GM19463 (cell line): Measurements from ENCODE around the gene RRAS2.
A peak's percentile ranks its signal among the peaks of the same experiment; 100 is the strongest.
"Not testable (repeated sequence)": the region's sequence is repeated elsewhere in the genome, so short reads cannot be mapped to it uniquely, and the experiment has no call there.

Experiments
- ATAC-seq: cut with Tn5 transposase; IDR thresholded peaks from one replicate; pipeline ENCODE4 v1.9.1; 2021; ENCODE audit warnings: mild to moderate bottlenecking, moderate library complexity; ENCODE audit not compliant: unreplicated experiment

Gene RRAS2

DNA sequence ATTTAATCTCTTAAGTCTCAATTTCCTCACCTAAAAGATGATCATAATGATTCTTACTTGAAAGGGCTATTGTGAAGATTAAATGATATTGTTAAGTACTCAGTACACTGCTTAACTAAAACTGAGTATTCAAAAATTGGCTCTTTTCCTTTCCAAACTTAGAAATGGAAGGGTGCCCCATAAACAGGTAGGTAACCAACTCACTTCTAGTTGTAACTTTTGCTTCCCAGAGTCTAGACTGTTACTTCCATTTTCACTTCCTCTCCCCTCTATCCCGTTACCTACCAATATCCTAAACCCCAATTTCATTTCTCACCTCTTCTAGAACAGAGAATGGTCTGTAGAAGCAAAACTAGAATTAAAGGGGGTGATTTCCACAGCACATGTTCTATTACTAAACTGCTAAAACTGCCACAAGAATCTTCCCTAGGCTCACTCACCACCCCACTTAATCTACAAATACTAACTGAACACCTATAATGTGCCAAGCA, 50.0 kb downstream of the RRAS2 start:
- peak; percentile 49 for ATAC-seq

DNA sequence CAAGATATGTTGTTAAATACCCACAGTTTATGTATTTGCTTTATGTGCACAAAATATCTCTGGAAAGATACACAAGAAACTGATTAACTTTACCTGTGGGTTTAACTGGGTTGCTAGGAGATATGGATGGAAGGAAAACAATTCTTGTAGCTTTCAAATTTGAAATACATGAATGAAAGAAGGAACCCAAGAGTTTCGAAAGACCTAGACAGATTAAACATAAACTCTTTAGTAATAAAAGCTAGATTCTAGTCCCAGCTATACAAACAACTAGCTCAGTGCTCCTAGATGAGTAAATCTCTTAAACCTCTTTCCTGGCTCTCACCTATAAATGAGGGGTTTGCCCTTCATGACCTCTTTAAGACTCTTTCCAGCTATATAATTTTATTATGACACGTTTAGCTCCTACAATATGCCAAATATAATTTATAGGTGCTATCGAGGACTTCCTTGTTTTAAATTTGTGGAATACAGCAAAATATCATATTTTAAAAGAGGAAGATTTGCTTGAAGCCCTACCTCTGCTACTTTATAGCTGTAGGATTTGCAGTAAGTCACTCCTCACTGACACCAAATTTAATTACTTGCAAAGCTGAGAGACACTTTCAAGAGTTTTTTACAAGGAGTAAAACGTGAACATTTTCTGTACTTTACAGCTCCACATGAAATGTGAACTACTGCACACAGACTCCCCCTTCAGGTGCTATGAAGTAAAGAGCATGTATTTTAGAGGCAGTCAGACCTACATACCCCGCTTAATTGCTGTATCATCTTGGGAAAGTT, 50.7 kb downstream of the RRAS2 start:
- no peak for ATAC-seq

DNA sequence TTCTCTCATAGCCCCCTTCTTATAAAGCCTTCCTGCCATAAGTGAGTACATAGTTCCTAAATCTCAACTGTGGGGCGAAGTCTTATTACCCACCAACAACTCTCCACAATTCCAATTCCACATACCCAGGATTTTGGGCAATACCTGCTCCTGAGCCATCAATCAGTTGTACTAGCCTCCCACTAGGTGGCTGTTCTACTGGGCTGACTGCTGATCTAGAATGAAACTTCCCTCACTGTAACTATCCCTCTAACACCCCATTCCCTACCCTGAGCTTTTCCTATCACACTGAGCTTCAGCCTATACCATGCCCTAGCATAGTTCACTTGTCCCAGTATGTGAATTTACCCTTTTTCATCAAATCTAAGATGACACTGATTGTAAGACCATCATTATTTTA, 52.5 kb downstream of the RRAS2 start:
- ATAC-seq, result no peak

DNA sequence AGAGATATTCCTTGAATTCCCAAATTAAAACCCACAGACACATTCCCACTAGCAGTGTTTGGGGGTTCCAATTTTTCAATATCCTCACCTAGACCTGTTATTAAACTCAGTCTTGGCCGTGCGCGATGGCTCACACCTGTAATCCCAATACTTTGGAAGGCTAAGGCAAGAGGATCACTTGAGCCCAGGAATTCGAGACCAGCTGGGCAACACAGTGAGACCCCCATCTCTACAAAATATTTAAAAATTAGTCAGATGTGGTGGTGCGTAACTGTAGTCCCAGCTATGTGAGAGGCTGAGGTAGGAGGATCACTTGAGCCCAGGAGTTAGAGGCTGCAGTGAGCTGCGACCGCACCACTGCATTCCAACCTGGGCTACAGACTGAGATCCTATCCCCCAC, 53.3 kb downstream of the RRAS2 start:
- ATAC-seq, result no peak

DNA sequence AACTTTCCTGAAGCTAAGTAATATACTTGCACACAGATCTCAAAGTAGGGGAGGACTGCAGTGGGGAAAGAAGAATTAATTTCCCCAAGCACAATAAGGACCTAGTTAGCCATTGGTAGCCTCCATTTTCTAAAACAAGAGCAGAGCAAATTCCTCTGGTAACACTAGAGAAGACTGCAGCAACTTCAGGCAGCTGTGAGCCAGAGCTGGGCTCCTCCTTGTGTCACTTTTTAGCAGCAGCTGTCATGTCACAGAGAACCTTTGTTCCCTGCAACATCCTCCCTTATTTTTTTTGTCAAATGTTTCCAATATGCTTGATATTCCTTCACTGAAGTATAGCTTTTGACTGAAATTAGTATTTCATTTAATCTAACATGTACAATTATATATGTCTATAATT, 54.4 kb downstream of the RRAS2 start:
- ATAC-seq, result no peak

DNA sequence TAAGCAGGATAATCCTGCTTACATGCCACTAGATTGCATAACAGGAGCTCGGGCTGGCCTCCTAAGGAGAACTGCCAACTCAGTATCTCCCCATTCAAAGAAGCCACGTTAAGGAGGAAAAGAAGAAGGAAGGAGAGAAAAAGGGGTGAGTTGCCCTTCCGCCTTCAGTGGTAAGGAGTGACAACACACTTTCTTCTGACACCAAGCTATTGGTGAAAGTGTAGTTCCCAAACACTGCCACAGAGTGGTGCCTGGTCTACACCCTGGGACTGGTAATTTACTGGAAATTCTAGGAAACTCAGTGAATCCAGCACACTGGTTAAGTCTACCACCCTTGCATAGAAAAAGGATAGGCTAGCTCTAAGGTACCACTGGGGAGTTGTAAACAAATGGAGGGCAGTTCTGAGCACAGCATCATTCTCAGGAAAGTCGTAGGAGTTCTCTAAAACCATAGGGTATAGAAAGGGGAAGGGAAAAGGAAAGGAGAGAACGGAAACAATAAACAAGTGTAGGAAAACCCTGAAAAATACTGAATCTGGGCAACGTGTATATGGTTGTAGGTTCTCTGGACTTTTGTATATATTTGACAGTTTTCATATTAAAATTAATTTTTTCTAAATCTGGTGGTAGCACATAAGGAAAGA, 58.2 kb downstream of the RRAS2 start:
- peak; percentile 86 for ATAC-seq

DNA sequence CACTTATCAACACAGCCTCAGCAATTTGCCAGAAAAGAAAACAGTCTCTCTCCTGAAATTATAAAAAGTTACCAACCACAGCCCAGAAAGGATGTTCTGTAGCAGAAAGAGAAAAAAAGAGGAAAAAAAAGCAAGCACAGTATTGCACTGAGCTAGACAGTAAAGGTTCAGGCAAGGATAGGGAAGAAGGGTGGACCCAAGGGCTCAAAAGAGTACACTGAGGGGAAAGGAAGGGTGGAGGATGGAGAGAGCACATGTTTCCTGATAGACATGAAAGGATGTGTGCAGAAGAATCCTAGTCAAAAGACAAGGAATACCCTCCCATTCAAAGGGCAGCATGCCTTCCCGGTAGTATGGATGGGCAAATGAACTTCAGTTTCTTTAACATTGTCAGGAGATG, 59.1 kb downstream of the RRAS2 start:
- ATAC-seq, result no peak

DNA sequence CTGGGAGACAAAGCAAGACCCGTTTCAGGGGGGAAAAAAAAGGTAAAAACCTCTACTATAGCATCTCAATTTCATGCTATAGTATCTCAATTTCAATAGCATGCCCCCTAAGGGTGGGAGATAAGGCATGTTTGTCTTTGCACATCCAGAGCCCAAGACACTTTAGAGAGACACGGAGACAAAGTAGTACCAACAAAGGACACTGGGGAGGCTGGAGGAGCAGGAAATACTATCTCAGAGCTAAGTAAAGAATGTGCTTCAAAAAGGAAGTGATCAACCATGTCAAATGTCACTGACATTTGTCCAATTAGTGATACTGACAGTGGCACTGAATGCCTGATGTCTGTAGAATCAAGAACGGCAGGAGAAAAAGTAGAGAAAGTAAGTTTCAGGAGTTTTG, 68.6 kb downstream of the RRAS2 start:
- ATAC-seq, result no peak

DNA sequence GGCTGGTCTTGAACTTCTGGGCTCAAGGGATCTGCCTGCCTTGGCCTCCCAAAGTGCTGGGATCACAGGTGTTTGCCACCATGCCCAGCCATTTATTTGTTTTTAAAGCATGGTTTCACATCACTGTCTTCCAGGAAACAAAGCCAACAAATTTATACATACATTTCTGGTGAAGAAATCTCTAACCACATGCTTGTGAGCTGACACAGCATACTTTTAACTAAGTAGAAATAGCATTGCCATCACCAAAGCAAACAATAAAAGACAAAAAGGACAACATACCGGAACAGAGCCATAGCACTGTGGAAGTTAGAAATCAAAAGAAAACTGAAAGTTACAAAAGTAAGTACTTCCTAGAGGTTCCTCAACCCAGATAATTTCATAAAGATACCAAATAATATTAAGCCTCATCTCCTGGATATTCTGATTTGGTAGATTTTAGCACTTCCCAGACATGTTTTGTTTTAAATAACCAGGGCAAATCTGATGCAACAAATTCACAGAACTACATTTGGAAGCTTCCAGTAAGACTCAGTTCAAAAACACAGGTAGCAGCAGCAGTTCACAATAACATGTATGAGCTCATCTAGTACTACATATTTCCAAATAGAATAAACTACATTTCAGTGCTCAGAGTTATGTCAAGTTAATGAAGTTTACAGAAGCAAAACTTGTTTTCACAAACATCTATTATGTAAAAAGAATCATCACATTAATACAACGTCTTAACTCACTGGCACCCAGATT, 70.6 kb downstream of the RRAS2 start:
- no peak for ATAC-seq

DNA sequence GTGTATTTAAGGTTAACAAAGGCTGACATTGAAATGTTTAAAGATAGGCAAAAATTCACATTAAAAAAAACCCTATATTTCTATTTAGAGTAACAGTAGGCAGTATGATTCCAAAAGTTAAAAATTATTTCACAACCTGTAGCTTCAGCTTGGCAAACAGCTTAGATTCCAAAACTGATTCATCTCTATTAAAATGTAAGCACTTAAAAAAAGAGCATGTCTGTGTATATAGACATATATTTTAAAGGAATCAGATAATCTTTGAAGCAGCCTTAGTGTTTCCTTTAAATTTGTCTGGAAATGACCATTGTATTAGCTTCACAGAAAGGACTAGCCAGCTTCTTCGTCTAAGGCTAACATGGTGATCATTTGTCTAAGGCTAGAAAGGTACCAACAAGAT, 80.1 kb downstream of the RRAS2 start:
- not testable (repeated sequence) for ATAC-seq

DNA sequence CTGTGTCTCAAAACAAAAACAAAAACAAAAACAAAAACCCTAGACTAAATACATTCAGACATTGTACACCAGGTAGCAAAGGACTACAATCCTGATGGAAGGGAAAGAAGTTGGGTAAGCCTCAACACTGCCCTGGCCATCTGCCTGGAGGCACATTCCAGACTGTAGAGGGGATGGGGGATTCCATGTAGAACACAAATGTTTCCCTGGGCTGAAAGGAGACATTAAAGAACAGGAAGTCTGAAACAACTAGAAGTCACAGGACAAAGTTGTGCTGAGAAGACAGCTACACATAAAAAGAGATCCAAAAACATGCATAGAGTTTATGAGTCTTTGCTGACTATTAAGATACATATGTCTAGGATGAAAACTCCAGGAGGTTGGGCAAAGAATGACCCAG, 83.9 kb downstream of the RRAS2 start:
- ATAC-seq, result no peak

DNA sequence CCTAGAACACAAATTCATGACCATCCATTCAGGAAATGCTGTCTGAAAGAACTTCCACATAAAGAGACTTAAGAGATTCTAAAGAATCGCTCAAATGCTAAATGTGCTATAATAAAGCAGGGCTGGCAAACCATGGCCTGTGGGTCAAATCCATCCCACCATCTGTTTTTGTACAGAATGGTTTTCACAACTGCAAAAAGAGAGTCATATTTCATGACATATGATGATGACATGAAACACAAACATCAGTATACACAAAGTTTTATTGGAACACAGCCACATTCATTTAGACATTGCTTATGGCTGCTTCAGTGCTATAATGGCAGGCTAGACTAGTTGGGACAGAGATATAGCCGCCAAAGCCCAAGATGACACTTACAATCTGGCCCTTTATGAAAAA, 85.1 kb downstream of the RRAS2 start:
- ATAC-seq, result no peak

DNA sequence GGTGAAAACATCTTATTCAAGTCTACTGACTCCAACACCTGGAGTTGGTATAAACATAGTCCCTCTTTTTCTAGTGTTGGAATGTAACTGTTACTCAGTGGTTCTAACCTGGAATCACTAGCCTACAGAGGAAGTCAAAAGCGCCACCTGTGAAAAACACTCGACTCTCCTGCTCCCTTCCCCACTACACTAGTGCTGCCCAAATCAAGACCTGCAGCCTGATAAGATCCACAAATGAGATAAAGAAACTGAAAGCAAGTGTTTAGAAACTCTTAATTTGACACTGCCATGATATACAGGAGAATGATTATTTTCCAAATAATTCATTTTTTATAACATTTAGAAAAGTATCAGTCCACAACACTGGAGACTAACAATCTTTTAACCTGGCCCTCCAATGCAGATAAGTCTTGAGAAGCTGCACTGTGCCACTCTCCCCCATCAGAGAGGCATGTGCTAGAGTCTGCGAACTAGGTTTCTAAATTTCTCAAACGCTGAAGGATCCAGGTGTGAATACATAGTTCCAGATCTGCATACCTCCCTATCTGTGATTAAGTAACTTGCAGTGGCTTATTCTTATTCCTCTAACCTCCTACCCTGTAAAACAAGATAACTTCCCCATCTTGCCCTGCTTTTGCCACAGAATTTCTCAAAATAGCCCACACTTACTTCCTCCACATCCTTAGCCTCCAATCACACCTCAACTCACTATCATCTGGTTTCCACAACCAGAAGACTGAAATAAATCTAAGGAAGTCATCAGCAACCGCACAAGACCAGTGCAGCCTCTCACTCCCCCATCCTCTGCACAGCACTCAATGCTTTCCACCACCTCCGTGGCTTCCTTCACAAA, 88.1 kb downstream of the RRAS2 start:
- ATAC-seq, result peak; percentile 50

DNA sequence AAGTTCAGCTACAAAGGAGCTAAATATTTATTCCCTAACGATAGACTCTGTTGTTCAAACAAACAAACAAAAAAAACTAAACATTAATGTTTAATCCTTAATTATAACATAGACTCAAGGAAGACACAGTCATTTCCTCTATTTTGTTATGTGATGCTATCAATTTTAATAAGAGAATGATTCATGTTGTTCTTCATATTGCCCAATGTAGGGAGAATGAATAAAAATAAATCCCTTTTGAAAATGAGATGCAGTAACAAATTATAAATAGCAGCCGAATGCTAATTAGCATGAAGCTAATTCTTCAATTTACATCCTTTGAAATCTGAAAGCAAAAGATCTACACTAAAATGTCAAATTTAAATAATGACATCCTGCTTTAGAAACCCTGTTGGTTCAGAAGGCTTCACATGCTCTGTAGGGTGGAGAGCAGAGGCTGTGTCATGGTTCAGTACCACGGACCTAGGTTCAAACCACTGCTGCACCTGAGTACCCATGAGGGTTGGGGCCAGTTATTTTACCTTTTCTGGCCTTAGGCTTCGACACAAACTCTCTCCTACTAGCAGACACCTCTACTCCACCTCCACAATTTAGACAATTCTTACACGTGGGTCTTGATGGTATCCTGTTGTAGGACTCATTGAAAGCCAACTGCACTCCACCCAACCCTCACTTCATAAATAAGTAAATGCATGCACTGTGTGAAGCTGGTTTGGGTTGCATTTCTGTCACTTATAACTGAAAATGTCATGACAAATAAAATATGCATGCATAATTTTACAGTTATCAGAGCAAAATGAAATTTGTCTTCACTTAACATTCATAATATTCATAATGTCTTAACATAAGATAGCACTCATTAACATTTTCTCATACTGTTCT, 89.0 kb downstream of the RRAS2 start:
- ATAC-seq, result no peak

DNA sequence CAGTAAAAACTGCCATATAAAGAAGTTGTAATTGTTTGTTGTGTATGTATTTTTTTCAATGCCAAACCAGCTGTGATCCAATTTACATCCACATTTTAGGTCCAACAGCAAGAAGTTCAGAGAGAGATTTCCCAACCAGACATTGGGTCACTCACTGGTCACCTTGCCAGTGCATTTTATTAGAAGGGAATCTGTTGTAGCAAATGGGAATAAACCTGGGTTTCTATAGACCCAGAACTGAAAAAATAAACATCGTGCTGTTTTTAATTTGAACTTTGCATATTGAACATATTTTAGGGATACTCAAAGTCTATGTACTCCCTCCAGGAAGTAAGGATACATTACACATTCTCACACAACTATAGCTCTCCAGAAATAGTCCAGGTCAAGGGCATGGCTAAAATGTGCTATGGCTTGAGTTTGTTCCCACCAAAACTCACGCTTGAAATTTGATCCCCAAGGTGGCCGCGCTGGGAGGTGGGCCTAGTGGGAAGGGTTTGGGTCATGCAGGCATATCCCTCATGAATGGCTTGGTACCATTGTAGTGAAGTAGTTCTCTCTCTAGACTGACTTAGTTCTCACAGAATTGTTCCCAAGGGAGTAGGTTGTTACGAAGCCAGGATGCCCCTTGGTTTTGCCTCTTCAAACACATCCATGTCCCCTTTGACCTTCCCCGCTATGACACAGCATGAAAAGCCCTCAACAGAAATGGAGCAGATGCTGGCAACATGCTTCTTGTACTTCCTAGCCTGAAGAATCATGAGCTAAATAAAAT, 90.9 kb downstream of the RRAS2 start:
- ATAC-seq, result no peak

DNA sequence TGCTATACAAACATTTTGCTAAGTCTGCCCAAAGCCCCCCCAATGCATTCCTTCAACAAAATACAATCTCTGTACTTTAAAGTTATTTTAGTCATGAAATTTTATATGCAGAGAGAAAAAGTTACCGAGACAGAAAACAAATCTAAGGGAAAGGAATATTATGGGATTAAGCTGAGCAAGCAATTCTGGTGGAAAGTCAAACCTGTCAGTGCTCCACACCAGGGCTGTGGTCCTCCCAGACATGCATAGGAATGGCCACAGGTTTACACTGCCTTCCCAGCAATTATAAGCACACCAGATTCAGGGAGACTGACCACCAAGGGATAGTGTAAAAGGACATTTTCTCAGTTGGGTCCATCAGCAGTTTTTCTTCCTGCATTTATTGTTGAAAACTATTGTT, 92.4 kb downstream of the RRAS2 start:
- no peak for ATAC-seq

DNA sequence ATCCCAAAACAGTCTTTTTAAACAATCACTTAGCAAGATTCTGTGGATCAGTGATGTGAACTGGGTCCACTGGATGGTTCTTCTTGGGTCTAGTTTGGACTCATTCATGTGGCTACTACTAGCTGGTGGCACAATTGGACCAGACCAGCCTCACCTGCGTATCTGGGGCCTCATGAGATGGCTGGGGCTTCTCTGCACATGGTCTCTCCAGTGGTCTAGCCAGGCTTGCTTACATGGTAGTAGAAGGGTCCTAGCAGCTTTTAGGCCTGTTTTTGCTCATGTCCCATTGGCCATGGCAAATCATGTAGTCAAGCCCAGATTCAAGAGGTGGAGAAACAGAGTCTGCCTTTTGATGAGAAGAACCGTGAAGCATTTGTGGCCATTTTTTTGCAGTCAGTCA, 94.0 kb downstream of the RRAS2 start:
- ATAC-seq, result no peak

DNA sequence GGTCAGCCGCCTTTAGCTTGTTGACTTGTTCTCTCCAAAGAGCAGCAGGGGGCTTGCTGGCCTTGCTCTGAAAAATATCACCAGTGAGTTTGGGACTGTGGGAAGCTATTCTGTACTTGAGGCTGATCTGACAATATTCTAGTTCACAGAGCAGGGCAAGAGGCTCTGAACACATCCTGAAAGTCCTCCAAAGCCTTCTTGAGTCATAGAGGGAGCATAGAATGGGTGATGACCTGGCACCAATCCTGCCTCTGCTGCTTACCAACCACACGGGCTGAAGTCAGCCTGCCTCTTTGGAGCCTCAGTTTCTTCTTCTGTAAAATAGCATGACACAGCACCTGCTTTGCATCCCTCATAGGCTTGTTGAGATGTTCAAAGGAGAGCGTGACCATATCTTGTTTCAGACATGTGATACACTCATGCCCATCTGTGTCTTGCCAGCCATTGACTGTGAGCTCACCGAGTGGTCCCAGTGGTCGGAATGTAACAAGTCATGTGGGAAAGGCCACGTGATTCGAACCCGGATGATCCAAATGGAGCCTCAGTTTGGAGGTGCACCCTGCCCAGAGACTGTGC, 96.6 kb downstream of the RRAS2 start:
- no peak for ATAC-seq

DNA sequence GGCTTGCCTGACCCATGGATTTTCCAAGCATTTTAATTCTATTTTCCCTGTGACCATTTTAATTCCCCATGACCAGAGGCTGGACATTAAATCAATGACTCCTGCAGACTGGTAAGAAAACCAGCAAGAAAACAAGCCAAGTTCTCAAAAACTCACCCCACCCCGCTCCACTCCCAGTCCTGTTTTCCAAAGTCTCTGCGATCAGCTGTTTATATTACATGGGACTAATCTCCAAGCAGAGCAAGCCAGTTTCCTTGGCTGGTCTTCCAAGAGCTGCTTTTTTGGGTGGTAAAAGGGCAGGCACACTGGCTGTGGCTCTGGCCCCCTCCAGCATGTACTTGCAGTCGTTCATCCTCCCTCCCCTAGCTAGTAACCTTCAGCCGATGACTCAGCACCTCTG, 97.9 kb downstream of the RRAS2 start:
- no peak for ATAC-seq
